DMS79 (cell line): Measurements from ENCODE around the gene PECR.

Experiments used
- DNase-seq: peaks from one replicate; lab custom pipeline; 2025; lab: John Stamatoyannopoulos, UW

PECR gene

DNA sequence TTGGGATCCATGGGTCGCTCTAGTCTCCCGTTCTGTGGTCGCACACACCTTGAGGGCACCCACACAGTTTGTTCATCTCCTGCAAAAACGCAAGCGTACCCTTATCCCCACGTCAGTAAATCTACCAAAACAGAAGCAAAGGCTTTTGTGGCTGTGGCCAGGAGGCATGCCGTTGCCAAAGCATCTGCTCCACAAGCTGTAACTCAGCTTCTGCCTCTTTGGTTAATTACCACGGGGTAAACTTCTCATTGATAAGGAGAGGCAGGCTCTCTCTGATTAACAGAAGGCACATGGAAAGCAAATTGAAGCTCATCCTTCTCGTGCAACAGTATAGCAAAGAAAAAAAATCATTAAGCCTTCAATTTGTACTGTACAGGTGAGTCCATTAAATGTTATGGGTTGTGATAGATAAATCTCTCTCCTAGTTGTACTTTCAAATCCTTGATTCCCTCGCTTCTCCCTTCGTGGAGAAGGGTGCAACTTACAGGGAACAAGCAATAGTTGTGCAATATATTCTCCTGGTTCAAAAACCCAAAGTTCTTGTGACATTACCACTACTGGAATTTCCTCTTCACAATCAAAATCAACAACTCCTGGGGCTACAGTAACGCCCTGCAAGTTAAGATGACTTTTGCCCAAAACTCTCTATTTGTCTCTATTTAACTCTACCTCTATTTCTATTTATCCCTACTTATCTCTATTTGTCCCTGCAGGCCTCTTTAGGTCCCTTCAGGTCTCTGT is 10.3 kb downstream of the PECR start:
- DNase-seq: no peak

GRCh38 chr2:216070195-216070594 is 11.4 kb downstream of the PECR start:
- DNase-seq: no peak

DNA sequence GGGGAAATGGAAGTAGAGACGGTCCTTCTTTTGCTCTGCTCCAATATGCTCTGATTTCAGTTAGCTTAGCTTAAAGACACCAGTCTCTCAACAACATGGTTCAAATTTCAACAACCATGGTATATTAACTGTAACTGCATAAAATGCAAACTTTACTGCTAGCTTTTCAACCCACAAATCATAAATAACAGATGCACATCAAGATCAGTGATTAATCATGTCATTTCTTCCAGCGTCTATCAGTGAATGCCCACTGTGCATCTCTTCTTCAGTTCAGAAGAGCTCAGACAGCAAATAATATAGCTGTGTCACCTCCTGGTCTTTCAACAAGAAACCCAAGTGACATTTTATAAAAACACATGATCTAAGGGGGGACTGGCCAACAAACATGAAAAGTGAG is 12.6 kb downstream of the PECR start:
- no peak for DNase-seq

DNA sequence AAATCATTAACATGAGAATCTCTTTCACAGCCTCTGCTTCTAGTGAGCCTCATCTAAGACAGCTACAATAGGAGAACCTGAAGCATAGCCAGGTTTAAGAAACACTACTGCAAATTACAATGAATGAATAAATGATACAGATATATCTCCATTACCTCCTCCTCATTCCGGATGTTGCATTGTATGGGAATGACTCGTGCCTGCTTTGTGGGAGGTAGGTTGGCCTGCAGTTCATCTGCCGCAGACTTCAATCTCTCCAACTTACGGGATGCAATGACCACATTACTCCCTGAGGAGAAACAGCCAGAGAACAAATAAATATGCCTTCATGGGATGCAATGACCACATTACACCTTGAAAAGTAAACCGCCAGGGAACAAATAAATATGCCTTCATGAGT is 15.4 kb downstream of the PECR start:
- DNase-seq: no peak

- DNase-seq: no peak
Measured at GRCh38 chr2:216064665-216065064, 16.9 kb downstream of the PECR start.

DNA sequence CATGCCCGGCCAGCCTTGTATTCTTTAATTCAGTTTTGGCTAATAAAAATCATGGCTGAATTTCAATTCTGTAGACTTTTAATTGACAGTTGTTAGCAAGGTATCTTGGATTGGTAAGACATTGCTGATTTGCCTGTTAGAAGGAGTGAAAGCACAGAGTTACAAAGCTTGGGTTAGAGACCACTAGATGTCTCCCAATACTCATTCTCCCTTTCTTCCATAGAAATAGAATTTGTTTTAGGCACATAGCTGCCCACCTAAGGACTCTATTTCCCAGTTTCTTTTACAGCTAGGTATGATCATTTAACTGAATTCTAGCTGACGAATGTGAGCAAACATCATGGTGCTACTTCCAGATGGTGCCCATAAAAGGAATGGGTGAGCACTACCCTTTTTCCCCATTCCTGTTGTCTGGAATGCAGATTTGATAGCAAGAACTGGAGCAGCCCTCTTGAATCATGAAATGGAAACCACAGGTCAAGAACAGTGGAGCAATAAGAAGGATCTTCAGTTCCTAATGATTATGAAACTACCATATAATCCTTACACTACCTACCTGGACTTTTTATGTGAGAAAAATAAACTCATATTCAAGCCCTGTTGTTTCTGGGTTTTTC is 17.5 kb downstream of the PECR start:
- DNase-seq: no peak

DNA sequence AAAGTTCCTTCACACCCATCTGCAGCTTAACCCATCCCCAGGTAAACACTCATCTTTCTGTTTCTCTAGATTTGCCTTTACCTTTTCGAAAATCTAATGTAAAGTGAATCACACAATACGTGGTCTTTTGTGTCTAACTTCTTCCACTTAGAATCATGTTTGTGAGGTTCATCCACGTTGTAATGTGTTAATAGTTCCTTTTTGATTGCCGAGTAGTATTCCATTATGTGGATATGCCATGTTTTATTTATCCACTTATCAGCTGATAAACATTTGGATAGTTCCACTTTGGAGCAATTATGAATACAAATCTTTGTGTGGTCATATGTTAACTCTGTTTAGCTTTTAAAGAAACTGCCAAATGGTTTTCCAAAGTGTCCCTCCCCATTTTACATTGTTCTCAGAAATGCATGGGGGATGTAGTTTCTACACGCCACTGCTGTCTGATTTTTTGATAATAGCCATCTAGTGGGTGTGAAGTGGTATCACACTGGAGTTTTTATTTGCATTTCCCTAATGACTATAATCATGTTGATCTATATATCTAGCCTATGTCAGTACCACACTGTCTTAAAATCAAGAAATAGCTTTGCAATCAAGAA is 22.3 kb downstream of the PECR start:
- DNase-seq: no peak

- no peak for DNase-seq
Measured at GRCh38 chr2:216057688-216058193, 23.9 kb downstream of the PECR start.

GRCh38 chr2:216056739-216057138 is 24.9 kb downstream of the PECR start:
- no peak for DNase-seq

DNA sequence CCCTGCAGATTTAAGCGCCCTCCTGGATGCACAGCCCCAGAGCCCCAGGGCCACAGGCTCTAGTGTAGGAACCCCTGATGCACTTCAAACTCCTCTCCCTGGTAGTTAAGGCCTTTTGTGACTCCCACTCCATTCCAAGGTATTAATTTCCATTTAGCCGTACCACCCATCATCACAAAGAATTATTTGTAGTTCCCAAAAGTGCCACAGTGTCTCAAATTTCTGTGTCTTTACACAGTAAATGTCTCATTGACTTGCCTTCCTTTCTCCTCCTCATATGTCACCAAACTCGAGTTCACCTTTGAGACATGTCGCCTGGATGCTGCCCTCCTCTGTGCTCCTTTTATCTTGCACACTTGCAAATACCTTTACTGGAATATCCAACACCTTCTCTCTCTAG is 25.9 kb downstream of the PECR start:
- DNase-seq: no peak

- no peak for DNase-seq
Measured at GRCh38 chr2:216052420-216052819, 29.2 kb downstream of the PECR start.

- no peak for DNase-seq
Measured at GRCh38 chr2:216051350-216051749, 30.3 kb downstream of the PECR start.

DNA sequence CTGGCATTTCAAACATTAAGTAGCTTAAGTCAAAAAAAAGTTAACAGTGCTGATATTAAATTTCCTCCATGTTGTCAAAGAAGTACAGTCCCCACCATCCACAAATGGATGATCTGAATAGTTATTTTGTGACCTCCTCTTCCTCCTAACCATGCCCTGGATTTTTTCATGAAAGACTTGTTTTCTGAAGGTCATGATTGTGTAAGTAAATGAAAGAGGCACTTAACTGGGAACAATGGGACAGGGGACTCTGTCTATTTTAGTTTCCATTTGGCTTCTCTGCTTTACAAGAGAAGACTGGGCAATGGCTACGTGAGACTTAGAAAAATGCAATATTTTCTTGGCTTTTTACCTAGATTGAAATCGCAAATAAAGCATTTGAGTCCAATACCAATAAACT is 32.2 kb downstream of the PECR start:
- no peak for DNase-seq

GRCh38 chr2:216047397-216047796 is 34.2 kb downstream of the PECR start:
- no peak for DNase-seq

- DNase-seq: peak; percentile 58
Measured at GRCh38 chr2:216044883-216045486, 36.6 kb downstream of the PECR start.

GRCh38 chr2:216043949-216044348 is 37.7 kb downstream of the PECR start:
- DNase-seq: no peak

DNA sequence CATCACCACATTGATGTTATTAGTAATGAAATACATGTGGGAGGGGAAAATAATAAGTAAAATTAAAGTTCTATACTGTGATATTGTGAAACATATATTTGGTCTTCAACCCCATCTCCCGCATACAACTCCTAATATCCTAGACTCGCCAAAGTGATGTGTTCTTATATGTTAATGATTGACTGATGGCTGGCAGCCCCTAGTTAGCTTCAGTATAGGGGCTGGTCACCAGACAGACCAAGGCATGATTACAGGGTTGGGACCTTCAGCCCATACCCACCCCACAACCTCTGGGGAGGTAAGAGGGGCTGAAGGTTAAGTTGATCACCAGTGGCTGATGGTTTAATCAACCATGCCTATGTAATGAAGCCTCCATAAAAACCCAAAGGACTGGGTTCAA is 40.2 kb downstream of the PECR start:
- DNase-seq: no peak

- no peak for DNase-seq
Measured at GRCh38 chr2:216039918-216040317, 41.7 kb downstream of the PECR start.

GRCh38 chr2:216034065-216034464 is 47.5 kb downstream of the PECR start:
- DNase-seq: no peak

GRCh38 chr2:216033403-216033802 is 48.2 kb downstream of the PECR start:
- DNase-seq: no peak

DNA sequence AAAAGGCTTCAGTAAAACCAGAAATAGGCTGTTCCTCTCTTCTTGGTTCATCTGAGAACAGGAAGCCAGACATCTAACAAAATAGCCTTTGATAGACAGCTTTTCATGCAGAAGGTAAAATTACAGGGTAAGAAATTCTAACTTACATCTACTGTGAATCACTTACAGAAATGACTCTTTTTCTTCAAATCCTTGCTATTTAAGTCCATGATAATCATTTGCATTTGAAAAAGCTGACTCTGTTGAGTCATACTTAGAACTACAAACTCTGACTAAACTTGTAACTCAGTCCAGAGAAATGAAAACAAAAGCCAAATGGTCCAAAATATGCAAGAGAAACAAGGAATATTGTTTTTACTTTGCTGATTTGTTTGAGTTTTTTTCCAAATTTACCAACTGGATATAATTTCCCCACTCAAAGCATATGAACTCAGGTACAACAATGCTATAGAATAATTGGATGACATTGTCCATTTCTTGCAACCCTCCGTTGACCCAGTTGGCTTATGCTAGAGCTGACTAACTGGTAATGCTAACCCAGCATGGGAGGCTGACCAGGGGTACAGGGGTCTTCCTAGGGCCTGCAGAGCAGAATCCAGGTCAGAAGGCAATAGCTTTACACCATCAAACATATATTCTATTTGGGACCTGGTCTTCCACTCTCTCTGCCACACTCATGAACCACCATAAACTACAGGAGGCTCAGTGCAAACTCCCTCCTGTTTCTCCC is 49.5 kb downstream of the PECR start:
- no peak for DNase-seq

- no peak for DNase-seq
Measured at GRCh38 chr2:216030216-216030615, 51.4 kb downstream of the PECR start.
